GM23338 (cell line): ENCODE data around the gene KPNA2.

Source experiments
- CREB1 ChIP-seq: fragments of 250-450 bp; sonication (Bioruptor Pico); IDR thresholded peaks from 2 replicates; pipeline ENCODE4 v1.5.0; 2020; ENCODE audit warnings: low read depth, mild to moderate bottlenecking, moderate library complexity
- CTCF ChIP-seq, 2 experiments: fragments of 200-600 bp in 1 of 2; sonication (generic) in 1 of 2; conservative IDR thresholded peaks; 2 replicates each; pipeline versions ENCODE4 v1.5.1 to v1.6.1; 2016 to 2017; ENCODE audit warnings: antibody characterized with exemption in 2 of 2, low read depth in 2 of 2, mild to moderate bottlenecking in 2 of 2, moderate library complexity in 1 of 2
- EZH2 ChIP-seq: fragments of 200-600 bp; sonication (generic); IDR thresholded peaks from one replicate; pipeline ENCODE4 v1.8.0; 2017; ENCODE audit warnings: antibody characterized with exemption, mild to moderate bottlenecking, low read depth; ENCODE audit not compliant: unreplicated experiment
- EZH2phosphoT487 ChIP-seq: fragments of 200-600 bp; sonication (generic); IDR thresholded peaks from one replicate; pipeline ENCODE4 v1.8.1; 2018; ENCODE audit warnings: antibody characterized with exemption; ENCODE audit not compliant: unreplicated experiment
- JUNB ChIP-seq: IDR thresholded peaks from one replicate; pipeline ENCODE4 v1.6.1; 2016; ENCODE audit warnings: antibody characterized with exemption; ENCODE audit not compliant: unreplicated experiment
- POLR2AphosphoS5 ChIP-seq: IDR thresholded peaks from 2 replicates; pipeline ENCODE4 v1.6.1; 2016; ENCODE audit warnings: antibody characterized with exemption, low read depth
- REST ChIP-seq: IDR thresholded peaks from one replicate; pipeline ENCODE4 v1.6.1; 2018; ENCODE audit warnings: antibody characterized with exemption; ENCODE audit not compliant: unreplicated experiment
- ZNF114 ChIP-seq: fragments of 250-450 bp; sonication (Bioruptor Pico); IDR thresholded peaks from 2 replicates; pipeline ENCODE4 v1.5.0; 2020; ENCODE audit warnings: mild to moderate bottlenecking, moderate library complexity
- ZNF331 ChIP-seq: fragments of 250-450 bp; sonication (Bioruptor Pico); IDR thresholded peaks from 2 replicates; pipeline ENCODE4 v1.5.0; 2020; ENCODE audit warnings: low read depth, mild to moderate bottlenecking, moderate library complexity

- TF ChIP-seq CTCF (conservative IDR thresholded peaks at IDR 0.05; ENCODE audit: low read depth in 2 of 2), result no peak
- no peak for TF ChIP-seq EZH2phosphoT487
- no peak for TF ChIP-seq ZNF331 (CRISPR knock-in tag)
- TF ChIP-seq CREB1, result no peak
- TF ChIP-seq POLR2AphosphoS5, result no peak
- TF ChIP-seq EZH2, result no peak
- no peak for TF ChIP-seq REST
- TF ChIP-seq ZNF114, result no peak
- no peak for TF ChIP-seq JUNB
Measured at GRCh38 chr17:68004201-68004600, 31.3 kb upstream of the KPNA2 start.
